Neural cell (in vitro differentiated cells): ENCODE data around the gene CCDC30. TPM values are rescaled to one million over a fixed set of nuclear protein-coding genes. Genes with fewer than 3 reads are reported as not detected.
"Not testable (repeated sequence)": the region's sequence is repeated elsewhere in the genome, so short reads cannot be mapped to it uniquely, and the experiment has no call there.

Experiments
- H2AFZ ChIP-seq: fragments of 200-600, 300-800 bp; sonication (generic), shearing (Covaris generic); 2 replicates; pipeline ENCODE4 v1.6.0; 2014; ENCODE audit warnings: low read depth, mild to moderate bottlenecking, antibody characterized with exemption, low read length, moderate library complexity
- H3F3A ChIP-seq: fragments of 200-600 bp; shearing (Covaris generic); 2 replicates; pipeline ENCODE4 v1.6.1; 2016; ENCODE audit warnings: mild to moderate bottlenecking, moderate library complexity, mixed read lengths, antibody characterized with exemption, low read length; ENCODE audit not compliant: insufficient read depth, poor library complexity, severe bottlenecking
- H3K27ac ChIP-seq: fragments of 200-600, 300-800 bp; sonication (generic), shearing (Covaris generic); 2 replicates; pipeline ENCODE4 v1.5.1; 2014; ENCODE audit warnings: mild to moderate bottlenecking, low read length, moderate library complexity
- H3K27me3 ChIP-seq: fragments of 300-800, 200-600 bp; sonication (generic), shearing (Covaris generic); 2 replicates; pipeline ENCODE4 v1.6.0; 2014; ENCODE audit warnings: mild to moderate bottlenecking, low read depth, low read length, moderate library complexity; ENCODE audit not compliant: insufficient read depth
- H3K36me3 ChIP-seq: fragments of 300-800, 200-600 bp; sonication (generic), shearing (Covaris generic); 2 replicates; pipeline ENCODE4 v1.5.1; 2014; ENCODE audit warnings: mild to moderate bottlenecking, antibody characterized with exemption, low read length, moderate library complexity; ENCODE audit not compliant: insufficient read depth
- H3K4me2 ChIP-seq: fragments of 300-800, 200-600 bp; sonication (generic), shearing (Covaris generic); 2 replicates; pipeline ENCODE4 v1.6.0; 2014; ENCODE audit warnings: mild to moderate bottlenecking, low read length
- H3K4me3 ChIP-seq: fragments of 300-800, 200-600 bp; sonication (generic), shearing (Covaris generic); 2 replicates; pipeline ENCODE4 v1.5.1; 2014; ENCODE audit warnings: mild to moderate bottlenecking, low read length, moderate library complexity
- H3K79me2 ChIP-seq: fragments of 200-600 bp; shearing (Covaris generic); replicated peaks from 2 replicates; pipeline ENCODE4 v1.6.0; 2014; ENCODE audit warnings: mild to moderate bottlenecking, low read length, moderate library complexity; ENCODE audit not compliant: insufficient read depth
- H3K9ac ChIP-seq: fragments of 300-800, 200-600 bp; sonication (generic), shearing (Covaris generic); 2 replicates; pipeline ENCODE4 v1.6.1; 2016; ENCODE audit warnings: mild to moderate bottlenecking, low read length, mixed read lengths
- H3K9me2 ChIP-seq: fragments of 200-600 bp; shearing (Covaris generic); 2 replicates; pipeline ENCODE4 v1.6.1; 2016; ENCODE audit warnings: mild to moderate bottlenecking, low read length, mixed read lengths; ENCODE audit not compliant: insufficient read depth
- H3K9me3 ChIP-seq: fragments of 200-600, 300-800 bp; sonication (generic), shearing (Covaris generic); 2 replicates; pipeline ENCODE4 v1.6.1; 2016; ENCODE audit warnings: mild to moderate bottlenecking, mixed run types, low read length, moderate library complexity, mixed read lengths
- H4K20me1 ChIP-seq: fragments of 200-600 bp; shearing (Covaris generic); 2 replicates; pipeline ENCODE4 v1.6.1; 2016; ENCODE audit warnings: mild to moderate bottlenecking, mixed run types; ENCODE audit not compliant: insufficient read depth
- EP300 ChIP-seq: fragments of 450-650 bp; conservative IDR thresholded peaks from 2 replicates; pipeline ENCODE4 v1.6.1; 2014; ENCODE audit warnings: antibody characterized with exemption, mild to moderate bottlenecking, moderate library complexity; ENCODE audit not compliant: poor library complexity, severe bottlenecking
- EZH2 ChIP-seq: fragments of 200-600, 300-800 bp; shearing (Covaris generic), sonication (generic); IDR thresholded peaks from 2 replicates; pipeline ENCODE4 v1.6.1; 2014; ENCODE audit warnings: antibody characterized with exemption, low read length, borderline replicate concordance, mild to moderate bottlenecking; ENCODE audit not compliant: insufficient read depth, poor library complexity, severe bottlenecking
- MXI1 ChIP-seq: fragments of 450-650 bp; conservative IDR thresholded peaks from 2 replicates; pipeline ENCODE4 v1.6.1; 2014; ENCODE audit warnings: antibody characterized with exemption, mild to moderate bottlenecking; ENCODE audit not compliant: poor library complexity, severe bottlenecking
- POLR2AphosphoS5 ChIP-seq: IDR thresholded peaks from 2 replicates; pipeline ENCODE4 v1.6.1; 2012
- RAD21 ChIP-seq: fragments of 450-650 bp; conservative IDR thresholded peaks from 2 replicates; pipeline ENCODE4 v1.6.1; 2014; ENCODE audit warnings: antibody characterized with exemption, mild to moderate bottlenecking, moderate library complexity
- SMC3 ChIP-seq: fragments of 450-650 bp; conservative IDR thresholded peaks from 2 replicates; pipeline ENCODE4 v1.6.1; 2014; ENCODE audit warnings: antibody characterized with exemption, mild to moderate bottlenecking, moderate library complexity; ENCODE audit not compliant: poor library complexity
- TAF1 ChIP-seq: IDR thresholded peaks from 2 replicates; pipeline ENCODE4 v1.6.1; 2012; ENCODE audit warnings: low read depth
- polyA plus RNA-seq: library from polyadenylated mRNA; depleted of rRNA; stranded (reverse); fragments of >200 nt; gene quantifications from 2 replicates; pipeline ENCODE4 v1.2.3, GENCODE V29; 2014
- TF ChIP-seq, protein P1 (sequence below): fragments of 450-650 bp; IDR thresholded peaks from 2 replicates; pipeline ENCODE4 v1.5.1; 2014; ENCODE audit warnings: antibody characterized with exemption, mild to moderate bottlenecking, moderate library complexity; ENCODE audit not compliant: poor library complexity, severe bottlenecking
- TF ChIP-seq, protein P2 (sequence below): IDR thresholded peaks from 2 replicates; pipeline ENCODE4 v1.6.1; 2012; ENCODE audit warnings: borderline replicate concordance

The CCDC30 gene
- polyA plus RNA-seq, 1 donor from 2014 or later: 13.2 TPM

DNA sequence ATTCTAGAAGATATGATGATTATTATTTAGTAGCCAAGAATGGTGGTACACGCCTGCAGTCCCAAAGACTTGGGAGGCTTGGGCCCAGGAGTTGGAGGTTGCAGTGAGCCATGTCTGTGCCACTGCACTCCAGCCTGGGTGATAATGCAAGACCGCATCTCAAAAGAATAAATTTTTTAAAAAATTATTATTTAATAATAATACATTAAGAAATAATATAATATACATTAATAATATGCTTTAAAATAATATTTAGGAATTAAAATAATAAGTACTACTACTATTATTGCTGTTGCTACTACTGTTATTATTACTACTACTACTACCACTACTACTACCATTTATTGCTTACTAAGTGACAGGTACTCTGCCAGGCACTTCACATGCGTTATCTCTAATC is 27.2 kb downstream of the CCDC30 start:
- Histone ChIP-seq H4K20me1 (no peaks in the 10 kb centered on the region), H3F3A (no peaks in the 10 kb centered on the region), H3K4me2 (no peak overlapping the region), H2AFZ (no peak overlapping the region), H3K27ac (no peak overlapping the region), H3K9ac (no peak overlapping the region), H3K27me3 (no peaks in the 10 kb centered on the region), H3K4me3 (no peak overlapping the region), H3K79me2 (no peaks in the 10 kb centered on the region), H3K36me3 (no peaks in the 10 kb centered on the region), H3K9me3 (no peaks in the 10 kb centered on the region), H3K9me2 (no peaks in the 10 kb centered on the region)
- TF ChIP-seq EP300: no peak
- TF ChIP-seq, protein P1, sequence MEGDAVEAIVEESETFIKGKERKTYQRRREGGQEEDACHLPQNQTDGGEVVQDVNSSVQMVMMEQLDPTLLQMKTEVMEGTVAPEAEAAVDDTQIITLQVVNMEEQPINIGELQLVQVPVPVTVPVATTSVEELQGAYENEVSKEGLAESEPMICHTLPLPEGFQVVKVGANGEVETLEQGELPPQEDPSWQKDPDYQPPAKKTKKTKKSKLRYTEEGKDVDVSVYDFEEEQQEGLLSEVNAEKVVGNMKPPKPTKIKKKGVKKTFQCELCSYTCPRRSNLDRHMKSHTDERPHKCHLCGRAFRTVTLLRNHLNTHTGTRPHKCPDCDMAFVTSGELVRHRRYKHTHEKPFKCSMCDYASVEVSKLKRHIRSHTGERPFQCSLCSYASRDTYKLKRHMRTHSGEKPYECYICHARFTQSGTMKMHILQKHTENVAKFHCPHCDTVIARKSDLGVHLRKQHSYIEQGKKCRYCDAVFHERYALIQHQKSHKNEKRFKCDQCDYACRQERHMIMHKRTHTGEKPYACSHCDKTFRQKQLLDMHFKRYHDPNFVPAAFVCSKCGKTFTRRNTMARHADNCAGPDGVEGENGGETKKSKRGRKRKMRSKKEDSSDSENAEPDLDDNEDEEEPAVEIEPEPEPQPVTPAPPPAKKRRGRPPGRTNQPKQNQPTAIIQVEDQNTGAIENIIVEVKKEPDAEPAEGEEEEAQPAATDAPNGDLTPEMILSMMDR: no peak
- no peak for TF ChIP-seq TAF1
- TF ChIP-seq RAD21: no peak
- no peak for TF ChIP-seq SMC3
- TF ChIP-seq MXI1: no peak
- no peak for TF ChIP-seq EZH2
- TF ChIP-seq, protein P2, sequence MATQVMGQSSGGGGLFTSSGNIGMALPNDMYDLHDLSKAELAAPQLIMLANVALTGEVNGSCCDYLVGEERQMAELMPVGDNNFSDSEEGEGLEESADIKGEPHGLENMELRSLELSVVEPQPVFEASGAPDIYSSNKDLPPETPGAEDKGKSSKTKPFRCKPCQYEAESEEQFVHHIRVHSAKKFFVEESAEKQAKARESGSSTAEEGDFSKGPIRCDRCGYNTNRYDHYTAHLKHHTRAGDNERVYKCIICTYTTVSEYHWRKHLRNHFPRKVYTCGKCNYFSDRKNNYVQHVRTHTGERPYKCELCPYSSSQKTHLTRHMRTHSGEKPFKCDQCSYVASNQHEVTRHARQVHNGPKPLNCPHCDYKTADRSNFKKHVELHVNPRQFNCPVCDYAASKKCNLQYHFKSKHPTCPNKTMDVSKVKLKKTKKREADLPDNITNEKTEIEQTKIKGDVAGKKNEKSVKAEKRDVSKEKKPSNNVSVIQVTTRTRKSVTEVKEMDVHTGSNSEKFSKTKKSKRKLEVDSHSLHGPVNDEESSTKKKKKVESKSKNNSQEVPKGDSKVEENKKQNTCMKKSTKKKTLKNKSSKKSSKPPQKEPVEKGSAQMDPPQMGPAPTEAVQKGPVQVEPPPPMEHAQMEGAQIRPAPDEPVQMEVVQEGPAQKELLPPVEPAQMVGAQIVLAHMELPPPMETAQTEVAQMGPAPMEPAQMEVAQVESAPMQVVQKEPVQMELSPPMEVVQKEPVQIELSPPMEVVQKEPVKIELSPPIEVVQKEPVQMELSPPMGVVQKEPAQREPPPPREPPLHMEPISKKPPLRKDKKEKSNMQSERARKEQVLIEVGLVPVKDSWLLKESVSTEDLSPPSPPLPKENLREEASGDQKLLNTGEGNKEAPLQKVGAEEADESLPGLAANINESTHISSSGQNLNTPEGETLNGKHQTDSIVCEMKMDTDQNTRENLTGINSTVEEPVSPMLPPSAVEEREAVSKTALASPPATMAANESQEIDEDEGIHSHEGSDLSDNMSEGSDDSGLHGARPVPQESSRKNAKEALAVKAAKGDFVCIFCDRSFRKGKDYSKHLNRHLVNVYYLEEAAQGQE: no peak
- TF ChIP-seq POLR2AphosphoS5: no peak

DNA sequence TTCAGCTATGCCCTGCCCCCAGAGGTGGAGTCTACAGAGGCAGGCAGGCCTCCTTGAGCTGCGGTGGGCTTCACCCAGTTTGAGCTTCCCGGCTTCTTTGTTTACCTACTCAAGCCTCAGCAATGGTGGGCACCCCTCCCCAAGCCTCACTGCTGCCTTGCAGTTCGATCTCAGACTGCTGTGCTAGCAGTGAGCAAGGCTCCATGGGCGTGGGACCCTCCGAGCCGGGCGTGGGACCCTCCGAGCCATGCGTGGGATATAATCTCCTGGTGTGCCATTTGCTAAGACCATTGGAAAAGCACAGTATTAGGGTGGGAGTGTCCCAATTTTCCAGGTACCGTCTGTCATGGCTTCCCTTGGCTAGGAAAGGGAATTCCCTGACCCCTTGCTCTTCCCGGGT is 38.9 kb downstream of the CCDC30 start:
- not testable (repeated sequence) for H3F3A ChIP-seq, H3K4me3 ChIP-seq, H3K9me3 ChIP-seq, H3K27ac ChIP-seq, H3K27me3 ChIP-seq, H4K20me1 ChIP-seq, H3K9me2 ChIP-seq, H3K4me2 ChIP-seq, H3K79me2 ChIP-seq, H2AFZ ChIP-seq, H3K9ac ChIP-seq
- peaks cover 11% of the 10 kb centered on the region for H3K36me3 ChIP-seq

GRCh38 chr1:42504535-42505128 is 41.5 kb downstream of the CCDC30 start:
- H4K20me1 ChIP-seq: no peaks in the 10 kb centered on the region
- H3K4me2 ChIP-seq: no peak overlapping the region
- H3K4me3 ChIP-seq: no peak overlapping the region
- H3F3A ChIP-seq: no peaks in the 10 kb centered on the region
- H3K27ac ChIP-seq: no peak overlapping the region
- no peak for TF ChIP-seq TAF1
- no peak for TF ChIP-seq EP300
- TF ChIP-seq, protein P2: no peak
- no peak for TF ChIP-seq MXI1
- TF ChIP-seq, protein P1: no peak
- no peak for TF ChIP-seq RAD21
- TF ChIP-seq EZH2: no peak
- no peak for TF ChIP-seq SMC3
- TF ChIP-seq POLR2AphosphoS5: no peak
- H3K36me3 ChIP-seq: no peaks in the 10 kb centered on the region
- H3K9ac ChIP-seq: no peak overlapping the region
- no peaks in the 10 kb centered on the region for H3K9me2 ChIP-seq
- H3K79me2 ChIP-seq: no peaks in the 10 kb centered on the region
- no peak overlapping the region for H2AFZ ChIP-seq
- H3K27me3 ChIP-seq: no peaks in the 10 kb centered on the region
- H3K9me3 ChIP-seq: peaks cover 11% of the 10 kb centered on the region
